Astrocyte (in vitro differentiated cells and primary cell): ENCODE data around the gene BCAR3. TPM values are rescaled to one million over a fixed set of nuclear protein-coding genes. Genes with fewer than 3 reads are reported as not detected.

ENCODE experiments used
- DNase-seq: peaks from one replicate; pipeline ENCODE4 v3.0.0-alpha.2; 2010; ENCODE audit warnings: low read depth
- FAIRE-seq: peaks from 2 replicates; lab custom pipeline; 2011; peaks lifted over from hg19 to GRCh38; lab: Jason Lieb, UNC
- H2AFZ ChIP-seq: 2 replicates; pipeline ENCODE4 v1.6.0; 2012; ENCODE audit warnings: low read depth, low read length, inconsistent platforms
- H3K27ac ChIP-seq: 2 replicates; pipeline ENCODE4 v1.5.1; 2011; ENCODE audit warnings: low read depth, low read length, inconsistent platforms
- H3K27me3 ChIP-seq: 2 replicates; pipeline ENCODE4 v1.6.0; 2011; ENCODE audit warnings: low read length, inconsistent platforms; ENCODE audit not compliant: insufficient read depth
- H3K36me3 ChIP-seq: 2 replicates; pipeline ENCODE4 v1.5.1; 2011; ENCODE audit warnings: low read length, inconsistent platforms; ENCODE audit not compliant: insufficient read depth
- H3K4me1 ChIP-seq: 2 replicates; pipeline ENCODE4 v1.5.1; 2011; ENCODE audit warnings: low read length, inconsistent platforms; ENCODE audit not compliant: insufficient read depth
- H3K4me2 ChIP-seq: 2 replicates; pipeline ENCODE4 v1.6.0; 2012; ENCODE audit warnings: low read length, inconsistent platforms
- H3K4me3 ChIP-seq: 2 replicates; pipeline ENCODE4 v1.5.1; 2011; ENCODE audit warnings: low read depth, mild to moderate bottlenecking, low read length, inconsistent platforms; ENCODE audit not compliant: insufficient read depth
- H3K79me2 ChIP-seq: 2 replicates; pipeline ENCODE4 v1.6.0; 2012; ENCODE audit warnings: mild to moderate bottlenecking, low read length, inconsistent platforms; ENCODE audit not compliant: insufficient read depth
- H3K9ac ChIP-seq: 2 replicates; pipeline ENCODE4 v1.6.0; 2012; ENCODE audit warnings: mild to moderate bottlenecking, low read length, inconsistent platforms
- H3K9me3 ChIP-seq: 2 replicates; pipeline ENCODE4 v1.5.1; 2012; ENCODE audit warnings: low read depth, mild to moderate bottlenecking, low read length, inconsistent platforms; ENCODE audit not compliant: insufficient read depth
- H4K20me1 ChIP-seq: 2 replicates; pipeline ENCODE4 v1.6.0; 2012; ENCODE audit warnings: low read length, inconsistent platforms; ENCODE audit not compliant: insufficient read depth
- H3K27ac Mint-ChIP-seq: one replicate; pipeline ENCODE4 v1.8.0; 2021; ENCODE audit warnings: mild to moderate bottlenecking, mixed read lengths; ENCODE audit not compliant: unreplicated experiment
- H3K27me3 Mint-ChIP-seq: one replicate; pipeline ENCODE4 v1.8.0; 2021; ENCODE audit warnings: low read depth, mixed read lengths; ENCODE audit not compliant: unreplicated experiment
- H3K36me3 Mint-ChIP-seq: one replicate; pipeline ENCODE4 v1.8.0; 2021; ENCODE audit warnings: low read depth, mixed read lengths; ENCODE audit not compliant: unreplicated experiment
- H3K4me1 Mint-ChIP-seq: one replicate; pipeline ENCODE4 v1.8.0; 2021; ENCODE audit warnings: low read depth, mixed read lengths; ENCODE audit not compliant: unreplicated experiment
- H3K4me3 Mint-ChIP-seq: one replicate; pipeline ENCODE4 v1.8.0; 2021; ENCODE audit warnings: mild to moderate bottlenecking, moderate library complexity, mixed read lengths; ENCODE audit not compliant: unreplicated experiment
- H3K9me3 Mint-ChIP-seq: one replicate; pipeline ENCODE4 v1.8.0; 2021; ENCODE audit warnings: mild to moderate bottlenecking, mixed read lengths; ENCODE audit not compliant: unreplicated experiment
- CTCF ChIP-seq: IDR thresholded peaks from 2 replicates; pipeline ENCODE4 v1.5.1; 2011; ENCODE audit warnings: low read depth, mild to moderate bottlenecking, inconsistent platforms, low read length, moderate library complexity; ENCODE audit not compliant: insufficient read depth
- EZH2 ChIP-seq: IDR thresholded peaks from 2 replicates; pipeline ENCODE4 v1.6.1; 2012; ENCODE audit warnings: mild to moderate bottlenecking, low read length, inconsistent platforms; ENCODE audit not compliant: insufficient read depth
- total RNA-seq: library from RNA; stranded (reverse); gene quantifications from 2 replicates; pipeline ENCODE4 v1.2.1, GENCODE V29; 2021

Gene BCAR3
- total RNA-seq, 1 donor from 2014 or later = 30.0 TPM

- peaks cover 73% of the 10 kb centered on the region for H3K4me1 Mint-ChIP-seq
- H3K27ac Mint-ChIP-seq = no peak overlapping the region
- no peaks in the 10 kb centered on the region for H3K27me3 Mint-ChIP-seq
- H3K9ac ChIP-seq = no peak overlapping the region
- no peaks in the 10 kb centered on the region for H3K36me3 ChIP-seq
- H3K4me3 Mint-ChIP-seq = no peak overlapping the region
- no peak overlapping the region for H3K4me3 ChIP-seq
- no peak for TF ChIP-seq CTCF
- no peak for TF ChIP-seq EZH2
- peak overlapping the region; percentile 16 for H3K27ac ChIP-seq
- H2AFZ ChIP-seq = no peak overlapping the region
- H3K79me2 ChIP-seq = peaks cover 87% of the 10 kb centered on the region
- H3K36me3 Mint-ChIP-seq = peaks cover 18% of the 10 kb centered on the region
- no peaks in the 10 kb centered on the region for H3K9me3 Mint-ChIP-seq
- no peaks in the 10 kb centered on the region for H3K27me3 ChIP-seq
- H3K9me3 ChIP-seq = no peaks in the 10 kb centered on the region
- no peak for FAIRE-seq
- peaks cover 70% of the 10 kb centered on the region for H3K4me1 ChIP-seq
- H4K20me1 ChIP-seq = peaks cover 61% of the 10 kb centered on the region
- no peak for DNase-seq
- H3K4me2 ChIP-seq = no peak overlapping the region
These were observed 61.3 kb downstream of the BCAR3 start for GRCh38 chr1:93620172-93620840.

- no peaks in the 10 kb centered on the region for H3K9me3 ChIP-seq
- Mint-ChIP-seq H3K9me3 (no peaks in the 10 kb centered on the region), H3K27me3 (no peaks in the 10 kb centered on the region), H3K36me3 (peaks cover 18% of the 10 kb centered on the region), H3K4me1 (peaks cover 76% of the 10 kb centered on the region), H3K27ac (no peak overlapping the region), H3K4me3 (no peak overlapping the region)
- H3K4me1 ChIP-seq = peaks cover 73% of the 10 kb centered on the region
- no peak overlapping the region for H2AFZ ChIP-seq
- DNase-seq = no peak
- H3K27ac ChIP-seq = no peak overlapping the region
- H3K27me3 ChIP-seq = no peaks in the 10 kb centered on the region
- no peak overlapping the region for H3K9ac ChIP-seq
- peaks cover 86% of the 10 kb centered on the region for H3K79me2 ChIP-seq
- H4K20me1 ChIP-seq = peaks cover 62% of the 10 kb centered on the region
- no peak overlapping the region for H3K4me2 ChIP-seq
- TF ChIP-seq EZH2 (no peak), CTCF (no peak)
- no peaks in the 10 kb centered on the region for H3K36me3 ChIP-seq
- no peak for FAIRE-seq
- no peak overlapping the region for H3K4me3 ChIP-seq
These were observed 62.0 kb downstream of the BCAR3 start for GRCh38 chr1:93619507-93620171.
